ENCODE measurements around the gene PRR9.

DNA sequence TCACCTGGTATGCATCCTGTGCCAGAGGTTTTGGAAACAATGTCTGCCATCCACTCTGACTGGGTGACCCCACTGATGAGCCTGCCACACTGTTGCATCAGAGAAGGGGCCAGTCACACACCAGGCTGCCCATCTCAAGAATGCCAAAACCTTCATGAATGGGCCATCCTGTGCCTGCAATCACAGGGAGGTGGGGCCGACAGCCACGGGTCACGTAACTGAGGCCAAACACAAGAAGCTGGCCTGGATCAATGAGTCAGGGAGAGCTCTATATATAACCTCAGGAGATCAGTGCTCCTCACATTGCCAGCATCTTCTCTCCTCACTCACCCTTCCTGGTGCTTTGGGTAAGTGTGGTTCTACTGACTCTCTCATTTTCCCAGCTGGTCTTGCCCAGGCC lies 42.0 kb downstream of the PRR9 start, which contains the start of gene LORICRIN:
- TF ChIP-seq ZFX (IDR thresholded peaks at IDR 0.05) = no peak
- TF ChIP-seq, protein P1, sequence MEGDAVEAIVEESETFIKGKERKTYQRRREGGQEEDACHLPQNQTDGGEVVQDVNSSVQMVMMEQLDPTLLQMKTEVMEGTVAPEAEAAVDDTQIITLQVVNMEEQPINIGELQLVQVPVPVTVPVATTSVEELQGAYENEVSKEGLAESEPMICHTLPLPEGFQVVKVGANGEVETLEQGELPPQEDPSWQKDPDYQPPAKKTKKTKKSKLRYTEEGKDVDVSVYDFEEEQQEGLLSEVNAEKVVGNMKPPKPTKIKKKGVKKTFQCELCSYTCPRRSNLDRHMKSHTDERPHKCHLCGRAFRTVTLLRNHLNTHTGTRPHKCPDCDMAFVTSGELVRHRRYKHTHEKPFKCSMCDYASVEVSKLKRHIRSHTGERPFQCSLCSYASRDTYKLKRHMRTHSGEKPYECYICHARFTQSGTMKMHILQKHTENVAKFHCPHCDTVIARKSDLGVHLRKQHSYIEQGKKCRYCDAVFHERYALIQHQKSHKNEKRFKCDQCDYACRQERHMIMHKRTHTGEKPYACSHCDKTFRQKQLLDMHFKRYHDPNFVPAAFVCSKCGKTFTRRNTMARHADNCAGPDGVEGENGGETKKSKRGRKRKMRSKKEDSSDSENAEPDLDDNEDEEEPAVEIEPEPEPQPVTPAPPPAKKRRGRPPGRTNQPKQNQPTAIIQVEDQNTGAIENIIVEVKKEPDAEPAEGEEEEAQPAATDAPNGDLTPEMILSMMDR (conservative IDR thresholded peaks at IDR 0.05) = no peak
